ENCODE results near the gene IPO7.

The IPO7 gene

GRCh38 chr11:9470765-9471164, 86.3 kb downstream of the IPO7 start:
- TF ChIP-seq CTCF (IDR thresholded peaks at IDR 0.05; ENCODE audit: low read length, missing control alignments) = no peak
- no peak overlapping the region for H3K4me3 ChIP-seq (replicated peaks; ENCODE audit: low read depth, low read length)
- DNase-seq (ENCODE audit: low read depth) = no peak

- no peak for DNase-seq (ENCODE audit: low read depth)
- no peak overlapping the region for H3K4me3 ChIP-seq (replicated peaks; ENCODE audit: low read depth, low read length)
- no peak for TF ChIP-seq CTCF (IDR thresholded peaks at IDR 0.05; ENCODE audit: low read length, missing control alignments)
These were observed 89.0 kb downstream of the IPO7 start for GRCh38 chr11:9473408-9473807.

GRCh38 chr11:9479899-9480298, 95.4 kb downstream of the IPO7 start:
- H3K4me3 ChIP-seq (replicated peaks; ENCODE audit: low read depth, low read length) = no peak overlapping the region
- no peak for TF ChIP-seq CTCF (IDR thresholded peaks at IDR 0.05; ENCODE audit: low read length, missing control alignments)
- no peak for DNase-seq (ENCODE audit: low read depth)

GRCh38 chr11:9489080-9489765, 104.8 kb downstream of the IPO7 start:
- TF ChIP-seq CTCF (IDR thresholded peaks at IDR 0.05; ENCODE audit: low read length, missing control alignments) = no peak
- peak; percentile 63 for DNase-seq (ENCODE audit: low read depth)
- H3K4me3 ChIP-seq (replicated peaks; ENCODE audit: low read depth, low read length) = no peak overlapping the region

GRCh38 chr11:9490376-9490775, 105.9 kb downstream of the IPO7 start:
- DNase-seq (ENCODE audit: low read depth) = no peak
- no peak for TF ChIP-seq CTCF (IDR thresholded peaks at IDR 0.05; ENCODE audit: low read length, missing control alignments)
- H3K4me3 ChIP-seq (replicated peaks; ENCODE audit: low read depth, low read length) = no peak overlapping the region

- TF ChIP-seq CTCF (IDR thresholded peaks at IDR 0.05; ENCODE audit: low read length, missing control alignments) = no peak
- DNase-seq (ENCODE audit: low read depth) = no peak
These were observed 109.0 kb downstream of the IPO7 start for GRCh38 chr11:9493492-9493891.

GRCh38 chr11:9494316-9494715, 109.9 kb downstream of the IPO7 start:
- H3K4me3 ChIP-seq (replicated peaks; ENCODE audit: low read depth, low read length) = no peak overlapping the region
- TF ChIP-seq CTCF (IDR thresholded peaks at IDR 0.05; ENCODE audit: low read length, missing control alignments) = no peak
- DNase-seq (ENCODE audit: low read depth) = no peak

More at GRCh38 chr11:9493492-9493891, 109.0 kb downstream of the IPO7 start:
- H3K4me3 ChIP-seq (replicated peaks; ENCODE audit: low read depth, low read length) = no peak overlapping the region
